Measurements from ENCODE around the gene TTC7B.

Gene TTC7B

GRCh38 chr14:90641168-90641567 is 175.1 kb downstream of the TTC7B start:
- DNase-seq, result no peak

GRCh38 chr14:90639641-90640040 is 176.6 kb downstream of the TTC7B start:
- no peak for DNase-seq

- no peak for DNase-seq
Measured at GRCh38 chr14:90632871-90633270, 183.4 kb downstream of the TTC7B start.

- peak; percentile 80 for DNase-seq
Measured at GRCh38 chr14:90632451-90632850, 183.8 kb downstream of the TTC7B start.

GRCh38 chr14:90630171-90630806 is 185.9 kb downstream of the TTC7B start:
- DNase-seq, result no peak

GRCh38 chr14:90629471-90629870 is 186.8 kb downstream of the TTC7B start:
- DNase-seq, result no peak

- DNase-seq, result no peak
Measured at GRCh38 chr14:90628825-90629224, 187.4 kb downstream of the TTC7B start.

GRCh38 chr14:90627478-90627877 is 188.8 kb downstream of the TTC7B start:
- DNase-seq, result no peak

- peak; percentile 22 for DNase-seq
Measured at GRCh38 chr14:90626550-90626949, 189.7 kb downstream of the TTC7B start.

GRCh38 chr14:90625445-90625844 is 190.8 kb downstream of the TTC7B start:
- peak; percentile 96 for DNase-seq

- DNase-seq, result peak; percentile 100
Measured at GRCh38 chr14:90624732-90625400, 191.4 kb downstream of the TTC7B start.

GRCh38 chr14:90624227-90624626 is 192.0 kb downstream of the TTC7B start:
- DNase-seq, result no peak

- DNase-seq, result no peak
Measured at GRCh38 chr14:90621201-90621600, 195.0 kb downstream of the TTC7B start.

GRCh38 chr14:90620568-90621077 is 195.6 kb downstream of the TTC7B start:
- no peak for DNase-seq

- DNase-seq, result no peak
Measured at GRCh38 chr14:90619911-90620310, 196.3 kb downstream of the TTC7B start.

GRCh38 chr14:90617961-90618360 is 198.3 kb downstream of the TTC7B start:
- DNase-seq, result no peak

GRCh38 chr14:90616881-90617280 is 199.3 kb downstream of the TTC7B start:
- DNase-seq, result no peak

GRCh38 chr14:90616313-90616712 is 199.9 kb downstream of the TTC7B start:
- DNase-seq, result no peak

- no peak for DNase-seq
Measured at GRCh38 chr14:90615517-90616060, 200.6 kb downstream of the TTC7B start.

GRCh38 chr14:90614696-90615516 is 201.3 kb downstream of the TTC7B start:
- no peak for DNase-seq

- no peak for DNase-seq
Measured at GRCh38 chr14:90613997-90614396, 202.2 kb downstream of the TTC7B start.

- no peak for DNase-seq
Measured at GRCh38 chr14:90613453-90613852, 202.8 kb downstream of the TTC7B start.

- no peak for DNase-seq
Measured at GRCh38 chr14:90612801-90613200, 203.4 kb downstream of the TTC7B start.
